GM12891 (cell line): ENCODE results near the gene SERP2.

Source experiments
- PAX5 ChIP-seq: IDR thresholded peaks from 2 replicates; pipeline ENCODE4 v1.6.1; 2011; ENCODE audit warnings: low read length, moderate library complexity, mild to moderate bottlenecking; ENCODE audit not compliant: insufficient read depth, severe bottlenecking
- POLR2A ChIP-seq: IDR thresholded peaks from 2 replicates; pipeline ENCODE4 v1.6.1; 2011; ENCODE audit warnings: low read depth, low read length, control low read depth
- POLR2AphosphoS5 ChIP-seq: IDR thresholded peaks from 2 replicates; pipeline ENCODE4 v1.6.1; 2011; ENCODE audit warnings: low read depth, low read length, control low read depth
- TAF1 ChIP-seq: IDR thresholded peaks from 2 replicates; pipeline ENCODE4 v1.6.1; 2011; ENCODE audit warnings: low read depth, low read length, control low read depth

- no peak for TF ChIP-seq POLR2A
- TF ChIP-seq POLR2AphosphoS5: no peak
- no peak for TF ChIP-seq PAX5
- TF ChIP-seq TAF1: no peak
Observed at GRCh38 chr13:44362394-44363040, 11.1 kb upstream of the SERP2 start.
